ENCODE results near the gene SLC25A14. TPM values are rescaled to one million over a fixed set of nuclear protein-coding genes. Genes with fewer than 3 reads are reported as not detected.

SLC25A14 gene
- total RNA-seq, 2 donors from 2014 or later: 14.1 to 16.4 TPM

- Mint-ChIP-seq H3K27me3 (ENCODE audit: insufficient read depth) (no peaks in the 10 kb centered on the region), H3K4me3 (no peak overlapping the region), H3K4me1 (no peaks in the 10 kb centered on the region), H3K36me3 (ENCODE audit: low read depth) (peaks cover 44% of the 10 kb centered on the region), H3K9me3 (peaks cover 30% of the 10 kb centered on the region), H3K27ac (no peak overlapping the region)
- 100% methylated on average over 1 of the region's 2 CpGs; no CpG with 5 or more reads in 1 of the 2 experiments for WGBS, 2 experiments (ENCODE audit: insufficient coverage in 1 of 2, insufficient read length in 1 of 2)
- no peak for DNase-seq
- H3K27ac ChIP-seq (ENCODE audit: low read depth, low read length): no peak overlapping the region
- no peak overlapping the region for H3K9ac ChIP-seq (ENCODE audit: extremely low read depth, low read length, poor library complexity, severe bottlenecking)
- H3K36me3 ChIP-seq (ENCODE audit: control insufficient read depth, insufficient read depth, low read length): peaks cover 15% of the 10 kb centered on the region
- no peaks in the 10 kb centered on the region for H3K4me1 ChIP-seq (ENCODE audit: control insufficient read depth, insufficient read depth, low read length)
- no peaks in the 10 kb centered on the region for H3K27me3 ChIP-seq (ENCODE audit: control insufficient read depth, insufficient read depth, low read length, poor library complexity, severe bottlenecking)
- no peak for TF ChIP-seq CTCF (conservative IDR thresholded peaks at IDR 0.05)
- no peaks in the 10 kb centered on the region for H3K9me3 ChIP-seq (ENCODE audit: control insufficient read depth, low read length)
- no peak overlapping the region for H3K4me3 ChIP-seq (ENCODE audit: low read length)
Measured at GRCh38 chrX:130413415-130413814, 73.7 kb downstream of the SLC25A14 start.

DNA sequence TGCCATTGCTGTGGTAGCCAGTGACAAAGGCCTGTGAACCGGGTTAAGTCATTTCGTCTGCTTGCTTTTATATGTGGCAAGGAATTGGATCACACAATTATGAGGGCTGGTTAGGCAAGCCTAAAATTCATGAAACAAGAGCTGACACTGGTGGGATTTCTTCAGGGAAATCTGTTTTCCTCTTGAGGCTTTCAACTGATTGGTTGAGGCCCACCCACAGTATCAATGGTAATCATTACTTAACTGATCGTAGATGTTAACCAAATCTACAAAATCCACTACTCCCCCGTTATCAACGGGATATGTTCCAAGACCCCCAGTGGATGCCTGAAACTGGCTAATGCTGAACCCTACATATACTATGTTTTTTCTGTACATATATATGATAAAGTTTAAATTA is 75.1 kb downstream of the SLC25A14 start:
- Histone ChIP-seq H3K4me1 (ENCODE audit: control insufficient read depth, insufficient read depth, low read length) (no peaks in the 10 kb centered on the region), H3K27me3 (ENCODE audit: control insufficient read depth, insufficient read depth, low read length, poor library complexity, severe bottlenecking) (no peaks in the 10 kb centered on the region), H3K36me3 (ENCODE audit: control insufficient read depth, insufficient read depth, low read length) (peaks cover 7% of the 10 kb centered on the region), H3K27ac (ENCODE audit: low read depth, low read length) (no peak overlapping the region), H3K9ac (ENCODE audit: extremely low read depth, low read length, poor library complexity, severe bottlenecking) (no peak overlapping the region), H3K4me3 (ENCODE audit: low read length) (no peak overlapping the region), H3K9me3 (ENCODE audit: control insufficient read depth, low read length) (no peaks in the 10 kb centered on the region)
- Mint-ChIP-seq H3K36me3 (ENCODE audit: low read depth) (peaks cover 33% of the 10 kb centered on the region), H3K27ac (no peak overlapping the region), H3K27me3 (ENCODE audit: insufficient read depth) (no peaks in the 10 kb centered on the region), H3K4me3 (no peak overlapping the region), H3K4me1 (peaks cover 5% of the 10 kb centered on the region), H3K9me3 (peaks cover 28% of the 10 kb centered on the region)
- no peak for DNase-seq
- TF ChIP-seq CTCF (conservative IDR thresholded peaks at IDR 0.05): no peak
- 87% methylated on average over 5 of the region's 5 CpGs; no CpG with 5 or more reads in 1 of the 2 experiments for WGBS, 2 experiments (ENCODE audit: insufficient coverage in 1 of 2, insufficient read length in 1 of 2)

DNA sequence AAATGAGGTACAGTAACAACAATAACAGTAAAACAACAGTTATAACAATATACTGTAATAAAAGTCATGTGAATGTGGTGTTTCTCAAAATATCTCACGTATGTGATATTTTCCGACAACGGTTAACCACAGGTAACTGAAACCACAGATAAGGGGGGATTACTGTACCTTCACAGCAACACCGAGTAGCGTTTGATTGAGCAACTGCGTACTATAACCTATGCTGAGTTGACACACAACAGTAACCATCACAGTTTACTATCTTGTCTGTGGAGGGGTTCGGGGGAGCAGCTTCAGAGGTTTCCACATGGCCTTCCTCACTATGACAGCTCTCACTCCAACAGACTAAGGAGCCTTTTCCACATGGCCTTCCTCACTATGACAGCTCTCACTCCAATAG is 75.5 kb downstream of the SLC25A14 start:
- 97% methylated on average over 7 of the region's 7 CpGs; no CpG with 5 or more reads in 1 of the 2 experiments for WGBS, 2 experiments (ENCODE audit: insufficient coverage in 1 of 2, insufficient read length in 1 of 2)
- DNase-seq: no peak
- no peaks in the 10 kb centered on the region for H3K4me1 ChIP-seq (ENCODE audit: control insufficient read depth, insufficient read depth, low read length)
- no peak overlapping the region for H3K9ac ChIP-seq (ENCODE audit: extremely low read depth, low read length, poor library complexity, severe bottlenecking)
- Mint-ChIP-seq H3K9me3 (peaks cover 26% of the 10 kb centered on the region), H3K4me3 (no peak overlapping the region), H3K4me1 (peaks cover 8% of the 10 kb centered on the region), H3K36me3 (ENCODE audit: low read depth) (peaks cover 29% of the 10 kb centered on the region), H3K27ac (no peak overlapping the region), H3K27me3 (ENCODE audit: insufficient read depth) (no peaks in the 10 kb centered on the region)
- H3K9me3 ChIP-seq (ENCODE audit: control insufficient read depth, low read length): no peaks in the 10 kb centered on the region
- H3K27me3 ChIP-seq (ENCODE audit: control insufficient read depth, insufficient read depth, low read length, poor library complexity, severe bottlenecking): no peaks in the 10 kb centered on the region
- no peak for TF ChIP-seq CTCF (conservative IDR thresholded peaks at IDR 0.05)
- peaks cover 5% of the 10 kb centered on the region for H3K36me3 ChIP-seq (ENCODE audit: control insufficient read depth, insufficient read depth, low read length)
- no peak overlapping the region for H3K4me3 ChIP-seq (ENCODE audit: low read length)
- no peak overlapping the region for H3K27ac ChIP-seq (ENCODE audit: low read depth, low read length)
